Parathyroid adenoma (tissue), 2 donors: Measurements from ENCODE around the gene OR2V2.

Source experiments
- H2AFZ ChIP-seq: fragments of 300-600 bp; sonication (generic); one replicate; pipeline ENCODE4 v1.7.0; 2017; ENCODE audit warnings: antibody characterized with exemption, mild to moderate bottlenecking
- H3K27ac ChIP-seq: fragments of 300-600 bp; sonication (generic); one replicate; pipeline ENCODE4 v1.7.0; 2017
- H3K27me3 ChIP-seq: fragments of 300-600 bp; sonication (generic); one replicate; pipeline ENCODE4 v1.7.0; 2017; ENCODE audit warnings: low read length; ENCODE audit not compliant: control insufficient read depth, insufficient read depth
- H3K36me3 ChIP-seq: fragments of 300-600 bp; sonication (generic); one replicate; pipeline ENCODE4 v1.7.0; 2017; ENCODE audit warnings: low read length; ENCODE audit not compliant: control insufficient read depth, insufficient read depth
- H3K4me1 ChIP-seq: fragments of 300-600 bp; sonication (generic); one replicate; pipeline ENCODE4 v1.7.0; 2017; ENCODE audit warnings: control low read depth
- H3K4me2 ChIP-seq: fragments of 300-600 bp; sonication (generic); one replicate; pipeline ENCODE4 v1.7.0; 2017; ENCODE audit warnings: low read length
- H3K4me3 ChIP-seq: fragments of 300-600 bp; sonication (generic); one replicate; pipeline ENCODE4 v1.7.0; 2017; ENCODE audit warnings: low read depth, low read length
- H3K79me2 ChIP-seq: fragments of 300-600 bp; sonication (generic); one replicate; pipeline ENCODE4 v1.7.0; 2017; ENCODE audit warnings: control low read depth
- H3K9ac ChIP-seq: fragments of 300-600 bp; sonication (generic); one replicate; pipeline ENCODE4 v1.7.0; 2017; ENCODE audit warnings: mild to moderate bottlenecking
- H3K9me3 ChIP-seq: fragments of 300-600 bp; sonication (generic); one replicate; pipeline ENCODE4 v1.7.0; 2017; ENCODE audit warnings: low read length; ENCODE audit not compliant: control insufficient read depth
- CTCF ChIP-seq: fragments of 300-600 bp; sonication (generic); IDR thresholded peaks from one replicate; pipeline ENCODE4 v1.7.0; 2017; ENCODE audit warnings: antibody characterized with exemption, mild to moderate bottlenecking
- donor health status: primary hyperparathyroidism.

The OR2V2 gene

GRCh38 chr5:181133083-181133482 is 14.3 kb upstream of the OR2V2 start:
- no peak overlapping the region for H3K27ac ChIP-seq
- H3K4me1 ChIP-seq = no peaks in the 10 kb centered on the region
- H3K4me2 ChIP-seq = no peak overlapping the region
- no peak for TF ChIP-seq CTCF
- H3K4me3 ChIP-seq = no peak overlapping the region
- no peak overlapping the region for H2AFZ ChIP-seq
- no peaks in the 10 kb centered on the region for H3K79me2 ChIP-seq
- no peaks in the 10 kb centered on the region for H3K9me3 ChIP-seq
- no peak overlapping the region for H3K9ac ChIP-seq
- no peaks in the 10 kb centered on the region for H3K27me3 ChIP-seq
- no peaks in the 10 kb centered on the region for H3K36me3 ChIP-seq

GRCh38 chr5:181133610-181134231 is 13.7 kb upstream of the OR2V2 start:
- H3K79me2 ChIP-seq = no peaks in the 10 kb centered on the region
- H3K9ac ChIP-seq = no peak overlapping the region
- no peaks in the 10 kb centered on the region for H3K9me3 ChIP-seq
- no peaks in the 10 kb centered on the region for H3K36me3 ChIP-seq
- no peak overlapping the region for H3K27ac ChIP-seq
- no peak overlapping the region for H2AFZ ChIP-seq
- no peak overlapping the region for H3K4me3 ChIP-seq
- H3K4me1 ChIP-seq = no peaks in the 10 kb centered on the region
- no peaks in the 10 kb centered on the region for H3K27me3 ChIP-seq
- no peak for TF ChIP-seq CTCF
- no peak overlapping the region for H3K4me2 ChIP-seq

- Histone ChIP-seq H3K79me2 (no peaks in the 10 kb centered on the region), H3K36me3 (no peaks in the 10 kb centered on the region), H3K9ac (no peak overlapping the region), H3K4me3 (no peak overlapping the region), H3K4me2 (no peak overlapping the region), H3K9me3 (no peaks in the 10 kb centered on the region), H3K4me1 (no peaks in the 10 kb centered on the region), H3K27me3 (no peaks in the 10 kb centered on the region), H2AFZ (no peak overlapping the region), H3K27ac (no peak overlapping the region)
- no peak for TF ChIP-seq CTCF
These were observed 13.1 kb upstream of the OR2V2 start for GRCh38 chr5:181134259-181134658.

- Histone ChIP-seq H3K9me3 (no peaks in the 10 kb centered on the region), H3K27me3 (no peaks in the 10 kb centered on the region), H2AFZ (no peak overlapping the region), H3K4me3 (no peak overlapping the region), H3K4me1 (no peaks in the 10 kb centered on the region), H3K36me3 (no peaks in the 10 kb centered on the region), H3K79me2 (no peaks in the 10 kb centered on the region), H3K4me2 (no peak overlapping the region), H3K27ac (no peak overlapping the region), H3K9ac (no peak overlapping the region)
- no peak for TF ChIP-seq CTCF
These were observed 10.9 kb upstream of the OR2V2 start for GRCh38 chr5:181136361-181136955.

- TF ChIP-seq CTCF = no peak
- Histone ChIP-seq H3K4me1 (no peaks in the 10 kb centered on the region), H3K36me3 (no peaks in the 10 kb centered on the region), H3K27ac (no peak overlapping the region), H3K4me2 (no peak overlapping the region), H2AFZ (no peak overlapping the region), H3K9ac (no peak overlapping the region), H3K27me3 (no peaks in the 10 kb centered on the region), H3K9me3 (no peaks in the 10 kb centered on the region), H3K79me2 (no peaks in the 10 kb centered on the region), H3K4me3 (no peak overlapping the region)
These were observed 9.1 kb upstream of the OR2V2 start for GRCh38 chr5:181138258-181138657.
